Measurements from ENCODE around the gene WDR64.
"Not testable (repeated sequence)": the region's sequence is repeated elsewhere in the genome, so short reads cannot be mapped to it uniquely, and the experiment has no call there.

WDR64 gene

DNA sequence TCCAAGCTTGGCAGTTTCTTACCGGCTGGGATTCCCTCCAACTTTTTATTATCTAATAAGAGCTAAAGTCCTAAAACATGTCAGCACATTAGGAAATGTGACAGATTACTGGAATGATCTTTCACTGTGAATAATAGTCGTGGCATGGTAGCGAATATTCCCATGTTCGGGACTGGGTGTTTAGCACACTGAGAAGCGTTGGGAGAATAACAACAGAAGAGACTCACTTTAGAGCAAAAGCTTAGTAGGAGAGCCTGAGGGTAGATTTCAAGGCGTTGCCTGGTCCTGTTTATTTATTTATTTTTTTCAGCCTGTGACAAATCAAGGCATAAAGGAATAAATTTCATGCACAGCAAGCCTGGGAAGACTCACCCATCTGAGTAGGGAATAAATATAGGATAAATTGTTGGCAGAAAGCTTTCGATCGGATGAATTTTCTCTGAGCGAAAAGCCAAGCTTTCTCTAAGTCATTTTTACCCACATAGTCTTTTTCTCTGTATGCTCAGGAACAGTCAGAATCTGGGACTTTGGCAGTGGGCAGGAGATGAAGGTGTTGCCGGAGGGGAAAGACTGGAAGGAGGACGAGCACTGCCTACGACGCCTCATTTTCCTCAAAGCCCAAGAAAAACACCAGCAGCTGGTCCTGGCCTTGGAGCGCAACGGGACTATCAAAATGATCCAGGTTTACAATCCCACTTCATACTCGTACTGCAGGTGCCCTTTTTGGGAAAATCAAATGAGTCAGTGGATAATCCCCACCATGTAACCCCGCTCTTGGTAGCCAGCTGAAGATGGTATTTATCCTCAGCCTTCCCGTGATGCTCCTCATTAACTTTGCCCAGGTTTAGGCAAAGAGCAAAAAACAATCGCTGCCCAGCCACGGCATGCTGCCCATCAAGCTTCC is 97.2 kb downstream of the WDR64 start:
- no peak for DNase-seq

DNA sequence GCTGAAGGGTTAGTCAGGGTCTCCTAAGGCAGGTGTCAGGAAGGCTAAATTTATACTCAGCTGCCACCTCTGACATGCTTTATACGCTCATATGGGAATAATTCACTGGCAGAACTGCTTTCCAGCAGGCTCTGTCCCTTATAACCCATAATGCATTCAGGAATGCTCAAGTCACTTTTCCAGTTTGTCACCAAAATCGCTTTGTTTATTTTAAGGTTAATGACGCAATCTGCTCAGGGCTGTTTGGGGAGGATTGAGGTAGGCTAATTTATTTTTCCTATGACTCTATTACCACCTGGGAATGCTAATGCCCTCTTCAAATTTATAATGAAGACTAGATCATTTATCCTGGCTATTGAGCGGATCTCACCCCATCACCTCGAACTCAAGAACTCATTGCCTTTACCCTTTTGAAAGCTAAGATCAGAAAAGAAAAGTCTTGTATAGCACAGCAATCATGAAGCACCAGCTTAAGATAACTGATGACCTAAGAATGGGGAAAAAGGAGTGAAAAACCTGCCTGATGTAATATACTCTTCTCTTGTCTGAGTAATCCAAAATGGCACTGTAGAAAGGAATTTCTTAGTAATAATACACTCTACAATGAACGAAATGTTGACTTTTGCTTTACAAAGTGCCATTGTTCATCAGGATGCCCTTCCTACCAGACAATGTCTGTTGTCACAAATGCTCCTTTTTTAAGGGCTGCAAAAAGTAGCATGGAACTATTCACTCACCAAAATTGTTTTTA is 98.0 kb downstream of the WDR64 start:
- no peak for DNase-seq

DNA sequence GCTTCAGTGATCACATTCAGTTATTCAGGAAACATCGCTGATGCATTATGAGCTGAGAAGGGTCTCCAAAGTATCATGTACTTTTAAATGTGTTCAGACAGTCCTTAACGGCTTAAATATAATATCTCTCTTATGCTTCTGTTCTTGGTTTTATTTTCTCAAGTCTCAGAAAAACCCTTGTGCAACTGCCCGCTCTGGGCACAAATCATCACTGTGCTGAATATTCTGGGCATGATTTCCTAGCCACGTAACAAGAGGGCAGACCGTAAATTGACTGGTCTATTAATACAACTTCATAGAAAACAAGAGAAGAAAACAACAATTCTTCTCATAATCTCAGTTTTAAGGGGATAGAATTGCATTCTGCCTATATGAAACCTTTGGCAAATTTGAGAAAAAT is 99.4 kb downstream of the WDR64 start:
- no peak for DNase-seq

DNA sequence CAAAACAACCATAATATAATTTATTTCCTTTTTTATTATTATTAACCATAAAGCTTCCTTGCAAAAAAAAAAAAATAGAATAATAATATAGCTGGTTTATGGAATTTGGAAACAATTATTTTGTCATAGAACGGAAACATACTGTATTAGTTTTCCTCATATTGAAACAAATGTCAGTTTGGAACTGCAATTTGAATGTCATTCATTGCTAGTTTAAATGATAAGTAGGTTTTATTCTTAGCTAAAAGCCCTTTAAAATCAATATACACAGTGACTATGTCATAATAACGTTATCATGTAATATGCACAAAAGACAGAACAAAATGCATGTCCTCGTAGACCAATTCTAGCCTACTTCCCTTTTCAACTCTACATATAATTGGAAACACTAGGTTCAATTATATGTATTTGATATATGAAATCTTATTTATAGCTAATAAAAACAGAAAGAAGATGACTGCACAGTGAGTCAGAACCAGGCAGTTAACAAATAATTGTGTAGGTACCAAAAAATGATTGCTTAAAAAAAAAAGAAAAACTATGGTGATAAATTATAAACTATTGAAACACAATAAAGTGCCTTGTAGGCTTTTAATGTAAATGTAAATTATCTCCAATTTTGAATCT is 110.7 kb downstream of the WDR64 start:
- DNase-seq: no peak

DNA sequence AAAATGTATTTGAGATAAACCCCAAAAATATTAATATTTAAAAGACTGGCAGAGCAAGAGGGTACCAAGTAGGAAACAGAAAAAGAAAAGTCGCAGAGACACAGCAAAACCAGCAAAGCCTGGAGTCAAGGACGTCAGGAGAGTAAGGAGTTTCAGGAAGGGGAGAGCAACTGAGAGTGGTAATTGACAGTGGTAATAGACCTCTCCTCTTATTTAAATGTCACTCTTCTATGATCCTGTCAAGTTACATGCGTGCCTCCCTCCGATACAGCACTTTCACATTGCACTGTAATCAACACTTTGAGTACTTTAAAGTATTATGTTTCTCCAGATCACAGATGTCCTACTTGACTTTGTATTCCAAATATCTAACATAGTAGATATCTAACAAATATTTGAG is 113.3 kb downstream of the WDR64 start:
- DNase-seq: no peak

DNA sequence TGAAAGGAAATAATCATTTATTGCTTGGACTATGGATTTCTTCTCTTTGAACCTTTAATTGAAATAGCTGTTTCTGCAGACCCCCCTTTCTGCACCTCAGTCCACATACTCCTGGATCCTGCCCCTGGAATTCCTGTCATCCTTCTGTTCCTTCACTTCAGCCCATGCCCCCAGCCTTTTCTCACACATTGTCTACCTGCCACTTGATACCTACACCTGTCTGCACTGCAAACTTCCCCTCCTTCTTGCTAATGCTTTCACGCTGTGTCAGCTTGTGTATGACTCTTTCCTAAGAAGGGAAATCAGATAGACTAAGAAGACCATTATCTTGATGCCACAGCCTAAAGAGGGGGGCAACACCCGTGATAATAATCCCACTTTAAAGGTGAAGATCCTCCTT is 115.7 kb downstream of the WDR64 start:
- no peak for DNase-seq

DNA sequence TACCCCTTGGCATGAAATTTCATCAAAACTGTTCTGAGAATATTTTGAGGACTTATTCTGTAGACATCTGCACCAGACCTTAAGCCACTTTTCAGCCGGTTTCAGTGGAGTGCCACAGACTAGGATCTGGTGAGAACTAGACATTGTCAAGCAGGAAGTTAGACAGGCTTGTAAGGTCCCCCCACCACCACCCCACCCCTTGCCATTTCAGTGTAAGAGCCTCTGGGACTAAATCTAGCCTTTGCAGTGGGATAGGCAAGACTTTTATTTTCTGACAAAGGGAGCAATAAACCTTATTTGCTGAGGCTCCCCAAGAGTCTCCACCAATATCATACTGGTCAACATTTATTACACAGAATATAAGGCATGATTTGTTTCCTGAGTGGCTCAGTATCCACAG is 118.0 kb downstream of the WDR64 start:
- no peak for DNase-seq

DNA sequence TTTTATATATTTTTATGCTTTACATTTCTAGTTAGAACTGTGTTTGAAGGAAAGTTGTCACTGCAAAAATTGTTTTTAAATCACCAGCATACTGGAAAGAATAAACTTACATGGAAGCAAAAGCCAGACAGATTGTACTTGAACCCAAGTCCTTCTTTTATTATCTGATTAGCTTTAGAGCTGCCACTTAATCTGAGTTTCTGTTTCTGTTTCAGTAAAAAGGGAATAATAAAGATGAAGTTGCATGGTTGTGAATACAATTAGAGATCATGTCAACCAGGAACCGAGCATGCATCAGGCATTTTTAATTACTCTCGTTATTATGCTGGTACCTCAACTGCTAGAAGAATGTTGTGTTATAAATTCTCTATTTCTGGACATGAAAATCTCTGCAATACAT is 119.0 kb downstream of the WDR64 start:
- DNase-seq: no peak

DNA sequence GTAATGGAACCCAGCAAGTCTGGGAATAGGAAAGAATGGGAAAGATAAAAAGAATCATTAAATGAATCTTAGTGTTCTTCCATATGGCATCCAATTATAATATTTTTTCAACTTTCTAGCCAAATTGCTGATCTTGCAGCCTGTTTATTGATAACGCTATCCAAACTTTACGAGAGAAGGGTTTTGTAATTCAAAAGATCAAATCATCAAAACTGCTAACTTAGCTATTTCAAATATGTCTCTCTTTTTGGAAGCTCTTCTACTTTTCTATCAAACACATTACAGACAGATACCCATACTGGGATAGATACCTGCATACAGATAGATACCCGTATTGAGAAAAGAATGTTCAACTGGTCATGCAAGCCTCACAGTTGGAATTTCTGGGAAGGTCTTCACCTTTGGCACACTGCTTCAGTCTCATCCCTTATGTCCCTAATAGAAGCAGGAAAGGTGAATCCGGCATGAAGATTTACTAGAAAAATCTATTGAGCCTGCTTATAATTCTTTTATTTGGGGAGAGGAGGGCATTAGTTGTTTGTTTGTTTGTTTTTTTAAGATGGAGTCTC is 120.9 kb downstream of the WDR64 start:
- DNase-seq: no peak

DNA sequence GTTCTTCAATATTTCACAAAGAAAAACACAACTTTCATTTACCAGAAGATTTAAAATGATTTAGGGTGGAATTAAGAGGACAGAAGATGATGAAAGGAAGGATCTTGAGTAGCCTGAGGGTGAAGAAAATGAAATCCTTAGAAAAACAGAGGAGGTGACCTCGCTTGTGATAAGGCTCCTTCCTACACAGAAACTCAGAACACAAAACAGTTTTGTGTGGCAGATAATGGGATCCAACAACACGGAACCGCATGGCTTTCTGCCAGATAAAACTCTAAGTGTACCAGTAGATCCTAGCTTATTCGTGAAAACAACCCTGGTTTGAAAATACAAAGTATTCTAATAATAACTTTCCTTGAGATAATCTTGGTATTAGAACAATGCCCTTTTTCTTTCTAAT is 121.9 kb downstream of the WDR64 start:
- no peak for DNase-seq

DNA sequence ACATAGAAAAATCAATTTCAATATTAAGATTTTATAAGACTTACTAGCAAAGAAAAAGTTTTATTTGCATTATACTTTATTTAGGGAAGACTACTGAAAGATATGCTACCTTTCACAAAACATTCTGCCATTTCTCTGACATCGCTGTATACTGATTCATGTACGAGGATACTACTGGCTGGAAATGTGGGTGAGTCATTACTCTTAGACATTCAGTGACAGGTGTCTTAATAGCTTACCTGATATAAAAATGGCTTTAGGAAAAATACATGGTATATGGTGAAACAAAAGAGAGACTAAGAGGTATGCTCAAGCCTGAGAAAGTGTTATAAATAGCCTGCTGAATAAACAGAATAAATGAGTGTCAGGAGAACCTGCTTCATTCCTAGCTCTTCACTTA is 122.9 kb downstream of the WDR64 start:
- no peak for DNase-seq

DNA sequence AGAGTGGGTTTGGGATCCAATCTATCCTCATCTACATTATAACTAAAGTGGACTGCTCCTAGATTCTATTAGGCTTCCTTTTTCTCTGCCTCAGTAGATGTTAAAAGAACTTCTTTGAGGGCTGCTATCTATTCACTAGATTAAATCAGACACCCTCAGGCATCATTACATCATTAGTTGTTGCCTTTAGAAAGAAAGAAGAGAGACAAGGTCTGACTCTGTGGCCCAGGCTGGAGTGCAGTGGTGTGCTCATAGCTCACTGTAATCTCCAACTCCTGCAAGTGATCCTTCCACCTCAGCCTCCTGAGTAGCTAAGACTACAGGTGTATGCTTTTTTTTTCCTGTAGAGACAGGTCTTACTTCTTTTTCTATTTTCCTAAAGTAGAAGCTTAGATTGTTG is 124.8 kb downstream of the WDR64 start:
- DNase-seq: no peak

DNA sequence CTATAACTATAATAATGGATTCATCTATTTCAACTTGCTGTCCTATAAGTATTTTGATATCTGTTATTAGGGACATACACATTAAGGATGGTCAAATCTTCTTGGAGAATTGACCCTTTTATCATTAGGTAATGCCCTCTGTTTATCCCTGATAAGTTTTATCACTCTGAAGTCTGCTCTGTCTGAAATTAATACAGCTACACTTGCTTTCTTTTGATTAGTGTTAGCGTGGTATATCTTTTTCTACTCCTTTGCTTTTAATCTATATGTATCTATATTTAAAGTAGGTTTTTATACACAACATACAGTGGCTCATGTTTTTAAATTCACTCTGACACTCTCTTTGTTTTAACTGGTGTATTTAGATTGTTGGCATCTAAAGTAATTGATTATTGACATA is 126.0 kb downstream of the WDR64 start:
- no peak for DNase-seq

DNA sequence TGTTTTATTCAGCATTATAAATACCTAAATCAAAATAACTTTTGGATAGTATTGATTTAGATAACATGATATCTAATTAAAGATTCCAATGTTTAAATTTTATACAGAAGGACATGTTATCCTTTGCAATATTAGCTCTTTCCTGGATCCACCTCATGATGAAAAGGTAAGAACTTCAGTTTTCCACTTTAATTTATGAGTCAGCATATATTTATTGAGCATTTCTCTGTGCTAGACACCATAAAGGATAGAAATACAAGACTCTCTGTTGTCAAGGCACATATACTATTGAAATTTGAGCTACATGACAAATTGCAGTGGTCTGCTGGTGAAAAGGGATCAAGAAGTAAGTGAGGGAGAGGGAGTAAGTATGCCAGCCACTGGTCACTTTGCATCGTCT is 127.8 kb downstream of the WDR64 start:
- no peak for DNase-seq

DNA sequence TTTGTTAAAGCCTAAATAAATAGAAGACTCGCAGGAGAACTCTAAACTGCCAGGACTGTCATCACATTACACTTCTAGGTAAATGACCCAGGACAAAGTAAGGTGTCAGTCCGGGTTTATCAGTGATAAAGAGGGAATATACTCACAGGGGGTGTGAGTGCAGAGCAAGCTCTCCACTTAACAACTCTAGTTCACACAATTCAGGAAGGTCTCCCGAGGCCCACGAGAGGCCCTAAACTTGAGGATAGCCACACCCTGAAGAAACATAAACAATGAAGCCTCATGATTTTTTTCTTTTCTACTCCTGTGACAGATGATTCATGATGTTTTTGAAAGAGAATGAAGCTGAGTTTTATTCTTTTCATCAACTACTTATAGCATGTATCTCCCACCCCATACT is 130.3 kb downstream of the WDR64 start:
- DNase-seq: no peak

DNA sequence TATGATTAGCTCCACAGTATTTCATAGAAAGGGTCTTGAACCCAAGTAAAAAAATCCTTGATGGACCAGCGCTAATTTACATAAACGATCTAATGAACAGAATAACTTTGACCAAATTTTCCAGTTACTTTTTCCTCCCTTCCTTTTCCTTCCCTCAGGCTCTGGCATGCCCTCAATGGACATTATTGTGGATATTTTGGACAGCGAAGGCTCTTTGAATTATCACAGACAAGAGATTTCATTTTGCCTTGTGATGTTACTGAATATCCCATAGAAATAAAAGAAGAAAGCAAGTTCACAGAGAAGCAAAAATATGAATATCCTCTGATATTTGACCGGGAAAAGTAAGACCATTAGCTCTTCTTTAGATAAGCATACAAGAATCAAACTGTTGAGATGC is 135.6 kb downstream of the WDR64 start:
- DNase-seq: no peak

DNA sequence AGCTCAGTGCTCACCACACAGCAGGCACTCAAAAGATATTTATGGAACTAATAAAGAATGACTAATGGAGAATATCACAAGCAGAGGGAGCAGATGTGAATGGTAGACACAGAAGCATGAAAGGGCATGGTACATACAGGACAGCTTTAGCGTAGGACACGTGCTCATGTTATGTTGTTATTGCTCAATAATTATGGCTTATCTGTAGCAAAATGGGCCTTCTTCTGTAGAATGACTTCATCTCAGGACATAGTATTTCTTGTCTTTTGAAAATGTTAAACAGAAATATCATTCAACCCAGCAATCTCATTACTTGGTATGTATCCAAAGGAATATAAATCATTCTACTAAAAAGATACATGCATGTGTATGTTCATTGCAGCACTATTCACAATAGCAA is 137.0 kb downstream of the WDR64 start:
- DNase-seq: no peak

DNA sequence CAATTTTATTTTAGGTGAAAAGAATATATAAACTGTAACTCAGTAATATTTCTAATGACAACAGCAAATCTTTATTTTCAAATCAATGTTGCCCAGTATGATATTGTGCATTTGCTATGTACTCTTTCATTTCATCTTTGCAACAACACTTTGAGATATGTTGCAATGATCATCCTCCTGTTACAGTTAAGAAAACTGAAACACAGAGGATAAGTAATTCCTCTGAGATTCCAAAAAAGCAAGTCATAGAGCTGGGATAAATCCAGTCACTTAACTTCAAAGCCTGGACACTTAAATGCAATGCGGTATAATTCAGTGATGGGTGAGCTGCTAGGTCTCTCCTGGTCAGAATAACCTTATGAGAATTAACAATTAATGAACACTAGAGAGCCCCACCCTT is 147.3 kb downstream of the WDR64 start:
- DNase-seq: no peak

DNA sequence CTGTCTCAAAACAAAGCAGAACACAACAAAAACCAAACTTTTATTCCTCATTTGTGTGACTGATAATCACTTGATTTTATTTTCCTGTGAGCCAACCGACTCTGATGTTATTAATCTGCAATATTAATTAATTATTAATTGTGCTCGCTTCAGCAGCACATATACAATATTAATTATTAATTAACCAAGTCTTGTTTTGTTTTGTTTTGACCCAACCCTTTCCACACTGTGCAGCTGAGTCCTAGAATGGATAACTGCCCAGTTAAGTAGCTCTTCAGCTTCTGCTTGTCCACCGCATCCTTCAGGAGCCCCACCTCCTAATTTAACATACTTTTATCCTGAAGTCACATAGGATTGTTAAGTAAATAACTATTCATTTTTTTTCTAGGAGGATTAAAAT is 148.6 kb downstream of the WDR64 start:
- DNase-seq: no peak

DNA sequence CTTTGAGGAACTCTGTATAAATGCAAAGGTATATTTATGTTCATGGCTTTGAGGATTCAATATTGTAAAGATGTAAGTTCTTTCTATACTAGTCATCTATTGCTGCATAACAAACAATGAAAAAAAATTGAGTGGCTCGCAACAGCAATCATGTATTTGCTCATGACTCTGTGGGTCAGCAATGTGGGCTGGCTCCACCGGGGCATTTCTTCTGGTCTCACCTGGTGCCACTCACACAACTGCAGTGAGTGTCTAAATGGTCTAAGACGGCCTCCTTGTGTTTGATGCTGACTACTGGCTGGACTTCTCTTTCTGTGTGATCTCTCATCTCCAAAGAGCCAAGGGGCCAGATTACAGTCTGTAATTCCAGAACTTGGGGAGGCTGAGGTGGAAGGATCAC is 150.8 kb downstream of the WDR64 start:
- no peak for DNase-seq

DNA sequence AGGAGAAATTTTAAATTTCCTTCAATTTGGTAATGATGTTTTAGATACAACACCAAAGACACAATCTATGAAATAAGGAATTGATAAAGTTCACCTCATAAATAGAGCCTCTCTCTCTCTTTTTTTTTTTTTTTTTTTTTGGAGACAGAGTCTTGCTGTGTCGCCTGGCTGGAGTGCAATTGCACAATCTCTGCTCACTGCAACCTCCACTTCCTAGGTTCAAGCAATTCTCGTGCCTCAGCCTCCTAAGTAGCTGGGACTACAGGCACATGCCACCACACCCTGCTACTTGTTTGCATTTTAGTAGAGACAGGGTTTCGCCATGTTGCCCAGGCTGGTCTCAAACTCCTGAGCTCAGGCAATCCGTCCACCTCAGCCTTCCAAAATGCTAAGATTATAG is 152.6 kb downstream of the WDR64 start:
- not testable (repeated sequence) for DNase-seq

DNA sequence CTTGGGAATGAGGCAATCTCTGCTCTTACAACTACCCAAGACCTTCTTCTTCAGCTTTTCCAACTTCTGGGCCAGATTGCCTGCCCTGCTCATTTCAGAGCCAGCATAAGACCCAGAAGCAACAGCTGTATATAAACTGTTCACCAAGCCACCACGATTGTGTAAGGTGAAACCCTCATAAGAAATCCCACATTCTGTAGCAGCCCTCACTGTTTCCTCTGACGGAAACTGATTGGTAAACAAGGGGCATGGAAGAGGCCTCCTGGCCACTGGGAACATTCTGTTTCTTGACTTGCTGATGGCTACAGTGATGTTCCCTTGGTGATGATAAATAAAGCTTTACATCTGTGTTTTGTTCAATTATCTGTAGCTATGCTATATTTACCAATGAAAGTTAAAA is 156.2 kb downstream of the WDR64 start:
- no peak for DNase-seq

DNA sequence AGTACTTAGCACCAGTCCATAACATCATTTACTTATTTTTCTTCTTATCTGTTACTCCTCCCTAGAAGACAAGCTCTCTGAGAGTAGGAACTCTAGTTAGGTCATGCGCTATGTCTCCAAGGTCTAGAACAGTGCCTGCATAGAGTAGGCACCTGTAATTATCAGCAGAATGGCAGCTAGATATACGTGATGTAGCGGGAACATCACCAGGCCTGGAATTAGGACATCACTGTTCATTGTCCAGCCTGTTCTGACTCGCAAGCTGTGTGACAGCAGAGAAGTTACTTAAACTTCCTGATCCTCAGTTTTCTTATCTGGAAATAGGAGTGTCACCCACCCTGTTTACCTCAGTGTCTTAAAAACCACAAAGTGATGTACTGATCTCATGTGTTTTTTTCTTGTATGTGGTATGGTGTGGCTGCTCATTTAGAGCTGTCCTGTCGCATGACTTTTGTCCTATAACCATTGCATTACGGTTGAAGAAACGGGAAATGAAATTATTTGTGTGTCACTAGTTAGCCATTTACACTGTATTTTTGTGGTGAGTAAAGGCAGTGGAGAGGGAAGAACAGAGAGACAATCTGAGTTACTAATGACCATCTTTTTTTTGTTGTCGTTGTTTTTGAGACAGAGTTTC is 158.8 kb downstream of the WDR64 start:
- DNase-seq: no peak
